Vagina (tissue), 2 donors: Measurements from ENCODE around the gene MIS12.

Experiments
- POLR2A ChIP-seq, 2 donors: fragments of 450-650 bp; IDR thresholded peaks; one replicate each; pipeline ENCODE4 v1.6.1; 2017; ENCODE audit warnings: antibody characterized with exemption in 2 of 2, mild to moderate bottlenecking in 2 of 2, moderate library complexity in 2 of 2
- POLR2AphosphoS5 ChIP-seq, 2 donors: sonication (generic); formaldehyde crosslinking; IDR thresholded peaks; one replicate each; pipeline ENCODE4 v1.9.0; 2017; ENCODE audit warnings: antibody characterized with exemption in 2 of 2, mild to moderate bottlenecking in 2 of 2, low read depth in 1 of 2; ENCODE audit not compliant: insufficient read depth in 1 of 2

- no peak for TF ChIP-seq POLR2AphosphoS5 (IDR thresholded peaks at IDR 0.05; ENCODE audit: insufficient read depth in 1 of 2, low read depth in 1 of 2)
- TF ChIP-seq POLR2A (IDR thresholded peaks at IDR 0.05), result no peak
Measured at GRCh38 chr17:5466295-5466694, 20.1 kb upstream of the MIS12 start.
